ENCODE results near the gene TCF7L1.

DNA sequence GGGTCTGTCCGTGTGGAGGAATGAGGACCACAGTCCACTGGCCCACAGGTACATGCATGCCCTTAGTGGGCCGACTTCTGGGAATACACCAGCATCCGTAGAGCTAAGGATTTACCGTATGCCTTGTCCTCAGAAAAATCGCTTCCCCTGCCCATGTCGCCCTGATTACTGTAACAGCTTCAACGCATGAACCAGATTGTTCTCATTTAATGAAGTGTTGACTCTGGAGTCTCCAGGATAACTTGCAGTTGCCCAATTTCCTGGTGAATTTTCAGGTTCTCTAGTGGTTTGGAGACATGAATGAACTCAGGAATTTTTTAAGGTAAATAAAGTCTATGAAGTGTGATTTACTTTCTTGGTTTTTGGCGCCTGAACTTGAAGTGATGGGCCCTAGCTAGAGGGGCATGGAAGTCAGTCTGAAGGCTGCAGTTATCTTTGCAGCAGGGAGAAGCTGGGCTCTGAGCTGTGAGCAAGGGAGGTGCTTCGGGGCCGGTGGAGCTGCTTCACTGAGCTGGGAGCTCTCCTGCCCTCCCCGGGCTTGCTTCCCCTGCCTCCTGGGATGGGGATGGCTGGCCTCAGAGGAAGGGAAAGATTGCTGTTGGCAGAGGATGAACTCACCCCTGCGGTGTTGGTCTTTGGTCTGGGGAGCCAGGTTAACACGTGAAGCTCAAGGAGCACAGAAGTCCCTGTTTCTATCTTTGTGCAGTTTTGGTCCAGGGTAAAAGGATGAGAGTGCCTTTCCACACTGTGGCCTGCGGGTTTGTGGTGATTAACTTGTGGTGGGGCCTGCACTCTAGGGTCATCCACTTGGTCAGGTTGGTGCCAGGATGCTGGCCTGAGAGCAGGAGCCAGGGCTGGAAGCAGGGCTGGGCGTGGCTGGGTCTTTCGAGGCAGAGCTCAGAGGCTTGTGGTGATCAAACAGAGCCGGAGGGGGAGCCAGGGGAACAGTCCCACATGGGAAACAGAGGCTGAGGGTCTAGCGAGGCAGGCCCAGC, 28.1 kb downstream of the TCF7L1 start:
- TF ChIP-seq CTCF (IDR thresholded peaks at IDR 0.05) (no peak), POLR2A (IDR thresholded peaks at IDR 0.05) (no peak)

Data from esophagus squamous epithelium (tissue), 4 donors.